ENCODE measurements around the gene OBSCN.

DNA sequence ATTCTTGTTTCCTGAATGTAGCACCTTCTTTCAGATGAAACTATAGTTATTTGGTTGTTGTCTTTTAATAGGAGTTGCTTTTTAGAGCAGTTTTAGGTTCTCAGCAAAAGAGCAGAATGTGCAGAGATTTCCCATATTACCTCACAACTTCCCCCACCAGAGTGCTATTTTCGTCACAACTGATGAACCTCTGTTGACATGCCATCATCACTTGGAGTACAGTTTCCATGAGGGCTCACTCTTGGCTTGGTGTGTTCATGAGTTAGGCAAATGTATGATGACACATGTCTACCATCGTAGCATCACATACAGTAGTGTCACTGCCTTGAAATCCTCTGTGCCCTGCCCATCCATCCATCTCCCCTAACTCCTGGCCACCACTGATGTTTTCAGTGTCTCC, 38.5 kb upstream of the OBSCN start:
- TF ChIP-seq, protein P1, sequence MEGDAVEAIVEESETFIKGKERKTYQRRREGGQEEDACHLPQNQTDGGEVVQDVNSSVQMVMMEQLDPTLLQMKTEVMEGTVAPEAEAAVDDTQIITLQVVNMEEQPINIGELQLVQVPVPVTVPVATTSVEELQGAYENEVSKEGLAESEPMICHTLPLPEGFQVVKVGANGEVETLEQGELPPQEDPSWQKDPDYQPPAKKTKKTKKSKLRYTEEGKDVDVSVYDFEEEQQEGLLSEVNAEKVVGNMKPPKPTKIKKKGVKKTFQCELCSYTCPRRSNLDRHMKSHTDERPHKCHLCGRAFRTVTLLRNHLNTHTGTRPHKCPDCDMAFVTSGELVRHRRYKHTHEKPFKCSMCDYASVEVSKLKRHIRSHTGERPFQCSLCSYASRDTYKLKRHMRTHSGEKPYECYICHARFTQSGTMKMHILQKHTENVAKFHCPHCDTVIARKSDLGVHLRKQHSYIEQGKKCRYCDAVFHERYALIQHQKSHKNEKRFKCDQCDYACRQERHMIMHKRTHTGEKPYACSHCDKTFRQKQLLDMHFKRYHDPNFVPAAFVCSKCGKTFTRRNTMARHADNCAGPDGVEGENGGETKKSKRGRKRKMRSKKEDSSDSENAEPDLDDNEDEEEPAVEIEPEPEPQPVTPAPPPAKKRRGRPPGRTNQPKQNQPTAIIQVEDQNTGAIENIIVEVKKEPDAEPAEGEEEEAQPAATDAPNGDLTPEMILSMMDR (conservative IDR thresholded peaks at IDR 0.05): no peak
- no peak for TF ChIP-seq ZFX (IDR thresholded peaks at IDR 0.05)

All from C4-2B (cell line).